Measurements from ENCODE around the gene CAGE1. TPM values are rescaled to one million over a fixed set of nuclear protein-coding genes. Genes with fewer than 3 reads are reported as not detected.

CAGE1 gene
- total and polyA plus RNA-seq, 10 of the 15 experiments (the other 5 are each of a cell fraction or from before 2014, with no cell fraction given): 0.03 to 0.42 (median 0.08) TPM; not detected in 3

DNA sequence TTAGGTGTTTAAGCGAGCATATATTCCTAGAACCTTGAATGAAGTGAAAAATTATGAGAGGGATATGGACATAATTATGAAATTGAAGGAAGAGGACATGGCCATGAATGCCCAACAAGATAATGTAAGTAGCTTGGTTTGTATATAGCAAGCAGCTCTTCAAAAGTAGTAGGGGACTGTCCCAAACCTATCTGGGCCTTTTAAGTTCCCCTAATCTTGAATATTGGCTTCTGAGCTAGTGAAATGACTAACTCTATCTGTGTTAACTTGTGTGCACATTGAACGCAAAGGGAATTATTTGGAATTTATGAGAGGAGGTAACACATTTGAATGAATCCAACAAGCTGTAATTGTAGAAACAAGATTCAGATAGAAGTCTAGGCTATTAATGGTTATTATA lies 21.8 kb upstream of the CAGE1 start:
- Histone ChIP-seq H3K27me3 (replicated peaks in 1 of 2; ENCODE audit: control insufficient read depth in 2 of 2, insufficient read depth in 2 of 2, low read length in 1 of 2) (no peaks in the 10 kb centered on the region), H3K9me3 (replicated peaks; ENCODE audit: control insufficient read depth, insufficient read depth, low read length) (no peaks in the 10 kb centered on the region), H2AFZ (ENCODE audit: control insufficient read depth, low read depth, low read length) (no peak overlapping the region), H3K27ac (ENCODE audit: control insufficient read depth, insufficient read depth) (no peak overlapping the region), H3K4me3 (no peak overlapping the region), H3K4me1 (ENCODE audit: control insufficient read depth, insufficient read depth, low read length) (no peaks in the 10 kb centered on the region), H3K79me2 (ENCODE audit: control insufficient read depth, insufficient read depth, low read length) (no peaks in the 10 kb centered on the region), H3K9ac (ENCODE audit: control insufficient read depth, insufficient read depth, low read length) (no peak overlapping the region), H3K36me3 (ENCODE audit: control insufficient read depth in 2 of 2, insufficient read depth in 2 of 2, low read length in 1 of 2) (peaks cover 11 to 43% of the 10 kb centered on the region in 2 experiments), H3K4me2 (ENCODE audit: control insufficient read depth, insufficient read depth) (no peak overlapping the region), H4K20me1 (ENCODE audit: control insufficient read depth, insufficient read depth) (no peaks in the 10 kb centered on the region)
- RAD21 ChIA-PET (ENCODE audit: unreplicated experiment): interaction anchor here (0.9 kb wide), 1 partner anchor 552 kb away, joined by 3 read pairs; no protein-coding TSS in a partner anchor
- CTCF ChIA-PET: interaction anchor here (0.8 to 1.3 kb wide), 2 partner anchors 15 to 715 kb away, joined by 3 read pairs; no protein-coding TSS in a partner anchor
- POLR2A ChIA-PET: no interaction called here
- no peak for TF ChIP-seq FOXK2 (IDR thresholded peaks at IDR 0.05)
- SMC1A ChIA-PET (ENCODE audit: uncharacterized antibody, unreplicated experiment): interaction anchor here (1.2 to 1.5 kb wide), 3 partner anchors 15 to 21 kb away, joined by 3 to 4 read pairs (median 4); partner anchors contain the start of gene RIOK1
- ATAC-seq: no peak
- no TSS peak for BruUV-seq (replicated peaks)
- 24% methylated on average over 2 of the region's 2 CpGs for WGBS (ENCODE audit: insufficient coverage, insufficient replicate concordance, low lambda C conversion rate, missing lambda C conversion rate)
- no peak for FAIRE-seq
- no peak for DNase-seq (ENCODE audit: low read depth, low spot score)
- in situ Hi-C loops (cut with MboI): no loop called here
- intact Hi-C loops (cut with micrococcal nuclease; ENCODE audit: unreplicated experiment): no loop called here

- peaks cover 11 to 46% of the 10 kb centered on the region in 2 experiments for H3K36me3 ChIP-seq (ENCODE audit: control insufficient read depth in 2 of 2, insufficient read depth in 2 of 2, low read length in 1 of 2)
- H3K9ac ChIP-seq (ENCODE audit: control insufficient read depth, insufficient read depth, low read length): no peak overlapping the region
- ChIA-PET CTCF (interaction anchor here (0.8 to 1.3 kb wide), 2 partner anchors 15 to 714 kb away, joined by 3 read pairs; no protein-coding TSS in a partner anchor), SMC1A (ENCODE audit: uncharacterized antibody, unreplicated experiment) (interaction anchor here (1.2 to 1.5 kb wide), 3 partner anchors 14 to 21 kb away, joined by 3 to 4 read pairs (median 4); partner anchors contain the start of gene RIOK1), POLR2A (no interaction called here), RAD21 (ENCODE audit: unreplicated experiment) (interaction anchor here (0.9 kb wide), 1 partner anchor 552 kb away, joined by 3 read pairs; no protein-coding TSS in a partner anchor)
- no peaks in the 10 kb centered on the region for H4K20me1 ChIP-seq (ENCODE audit: control insufficient read depth, insufficient read depth)
- no peak overlapping the region for H3K4me2 ChIP-seq (ENCODE audit: control insufficient read depth, insufficient read depth)
- H3K79me2 ChIP-seq (ENCODE audit: control insufficient read depth, insufficient read depth, low read length): no peaks in the 10 kb centered on the region
- FAIRE-seq: no peak
- no peak for ATAC-seq
- DNase-seq (ENCODE audit: low read depth, low spot score): no peak
- 88% methylated on average over 4 of the region's 4 CpGs for WGBS (ENCODE audit: insufficient coverage, insufficient replicate concordance, low lambda C conversion rate, missing lambda C conversion rate)
- intact Hi-C loops (cut with micrococcal nuclease; ENCODE audit: unreplicated experiment) (no loop called here), in situ Hi-C loops (cut with MboI) (no loop called here)
- H3K4me1 ChIP-seq (ENCODE audit: control insufficient read depth, insufficient read depth, low read length): no peaks in the 10 kb centered on the region
- no peak overlapping the region for H2AFZ ChIP-seq (ENCODE audit: control insufficient read depth, low read depth, low read length)
- H3K4me3 ChIP-seq: no peak overlapping the region
- BruUV-seq (replicated peaks): no TSS peak
- H3K27me3 ChIP-seq (replicated peaks in 1 of 2; ENCODE audit: control insufficient read depth in 2 of 2, insufficient read depth in 2 of 2, low read length in 1 of 2): no peaks in the 10 kb centered on the region
- no peak overlapping the region for H3K27ac ChIP-seq (ENCODE audit: control insufficient read depth, insufficient read depth)
- H3K9me3 ChIP-seq (replicated peaks; ENCODE audit: control insufficient read depth, insufficient read depth, low read length): no peaks in the 10 kb centered on the region
- TF ChIP-seq POLR2AphosphoS5 (IDR thresholded peaks at IDR 0.05; ENCODE audit: low read length) (no peak), RAD51 (IDR thresholded peaks at IDR 0.05) (no peak), PRDM15 (CRISPR knock-in tag; IDR thresholded peaks at IDR 0.05) (no peak)
- TF ChIP-seq, protein P1, sequence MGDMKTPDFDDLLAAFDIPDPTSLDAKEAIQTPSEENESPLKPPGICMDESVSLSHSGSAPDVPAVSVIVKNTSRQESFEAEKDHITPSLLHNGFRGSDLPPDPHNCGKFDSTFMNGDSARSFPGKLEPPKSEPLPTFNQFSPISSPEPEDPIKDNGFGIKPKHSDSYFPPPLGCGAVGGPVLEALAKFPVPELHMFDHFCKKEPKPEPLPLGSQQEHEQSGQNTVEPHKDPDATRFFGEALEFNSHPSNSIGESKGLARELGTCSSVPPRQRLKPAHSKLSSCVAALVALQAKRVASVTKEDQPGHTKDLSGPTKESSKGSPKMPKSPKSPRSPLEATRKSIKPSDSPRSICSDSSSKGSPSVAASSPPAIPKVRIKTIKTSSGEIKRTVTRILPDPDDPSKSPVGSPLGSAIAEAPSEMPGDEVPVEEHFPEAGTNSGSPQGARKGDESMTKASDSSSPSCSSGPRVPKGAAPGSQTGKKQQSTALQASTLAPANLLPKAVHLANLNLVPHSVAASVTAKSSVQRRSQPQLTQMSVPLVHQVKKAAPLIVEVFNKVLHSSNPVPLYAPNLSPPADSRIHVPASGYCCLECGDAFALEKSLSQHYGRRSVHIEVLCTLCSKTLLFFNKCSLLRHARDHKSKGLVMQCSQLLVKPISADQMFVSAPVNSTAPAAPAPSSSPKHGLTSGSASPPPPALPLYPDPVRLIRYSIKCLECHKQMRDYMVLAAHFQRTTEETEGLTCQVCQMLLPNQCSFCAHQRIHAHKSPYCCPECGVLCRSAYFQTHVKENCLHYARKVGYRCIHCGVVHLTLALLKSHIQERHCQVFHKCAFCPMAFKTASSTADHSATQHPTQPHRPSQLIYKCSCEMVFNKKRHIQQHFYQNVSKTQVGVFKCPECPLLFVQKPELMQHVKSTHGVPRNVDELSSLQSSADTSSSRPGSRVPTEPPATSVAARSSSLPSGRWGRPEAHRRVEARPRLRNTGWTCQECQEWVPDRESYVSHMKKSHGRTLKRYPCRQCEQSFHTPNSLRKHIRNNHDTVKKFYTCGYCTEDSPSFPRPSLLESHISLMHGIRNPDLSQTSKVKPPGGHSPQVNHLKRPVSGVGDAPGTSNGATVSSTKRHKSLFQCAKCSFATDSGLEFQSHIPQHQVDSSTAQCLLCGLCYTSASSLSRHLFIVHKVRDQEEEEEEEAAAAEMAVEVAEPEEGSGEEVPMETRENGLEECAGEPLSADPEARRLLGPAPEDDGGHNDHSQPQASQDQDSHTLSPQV (IDR thresholded peaks at IDR 0.05): no peak
Measured at GRCh38 chr6:7410851-7411250, 21.3 kb upstream of the CAGE1 start.

Data from GM12878 (cell line).